Measurements from ENCODE around the gene PPP2R5C.

DNA sequence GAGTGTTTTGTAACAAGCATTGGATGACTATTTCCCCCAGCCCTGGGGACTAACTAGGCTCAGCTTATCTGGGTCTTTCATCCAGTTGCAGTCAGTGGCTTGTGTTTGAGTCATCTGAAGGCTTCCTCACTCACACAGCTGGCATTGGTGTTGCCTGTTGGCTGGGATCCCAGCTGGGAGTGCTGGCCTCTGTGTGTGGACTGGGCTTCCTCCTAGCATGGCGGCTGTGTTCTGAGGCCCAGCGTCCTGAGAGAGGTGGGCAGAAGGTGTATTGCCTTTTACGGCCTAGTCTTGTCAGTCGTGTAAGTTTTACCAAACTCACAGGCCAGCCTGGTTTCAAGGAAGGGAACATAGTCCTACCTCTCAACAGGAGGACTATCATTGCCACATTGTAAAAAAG, 28.3 kb upstream of the PPP2R5C start:
- no peak for TF ChIP-seq EZH2 (IDR thresholded peaks at IDR 0.05)
- TF ChIP-seq POLR2AphosphoS5 (IDR thresholded peaks at IDR 0.05; ENCODE audit: borderline replicate concordance, low read depth, low read length), result no peak

Data from SK-N-MC (cell line).